Natural killer cell (primary cell): ENCODE results near the gene ARHGAP12. TPM values are rescaled to one million over a fixed set of nuclear protein-coding genes. Genes with fewer than 3 reads are reported as not detected.

Source experiments
- ATAC-seq, 3 donors: fragments of 150-1000 bp in 2 of 3; fragments of 200-7000 bp in 1 of 3; cut with Tn5 transposase; 1 replicate in 1 of 3; 2 replicates in 2 of 3; pipeline ENCODE4 v1.10.0; 2021; ENCODE audit warnings: mild to moderate bottlenecking in 2 of 3, moderate library complexity in 2 of 3
- DNase-seq, 2 donors: peaks; one replicate each; pipeline versions ENCODE4 v3.0.0 to v3.0.0-alpha.2; 2013 to 2021; ENCODE audit warnings: mixed read lengths in 1 of 2
- H3K27ac ChIP-seq: one replicate; pipeline ENCODE4 v1.5.1; 2013; ENCODE audit warnings: mild to moderate bottlenecking, low read length
- H3K27me3 ChIP-seq: one replicate; pipeline ENCODE4 v1.6.1; 2013; ENCODE audit warnings: low read length; ENCODE audit not compliant: control insufficient read depth, insufficient read depth
- H3K36me3 ChIP-seq: one replicate; pipeline ENCODE4 v1.6.1; 2013; ENCODE audit warnings: low read length; ENCODE audit not compliant: control insufficient read depth, insufficient read depth
- H3K4me1 ChIP-seq: one replicate; pipeline ENCODE4 v1.6.1; 2013; ENCODE audit warnings: low read length; ENCODE audit not compliant: control insufficient read depth, insufficient read depth
- H3K4me3 ChIP-seq: one replicate; pipeline ENCODE4 v1.5.1; 2013; ENCODE audit warnings: low read length
- H3K9me3 ChIP-seq: one replicate; pipeline ENCODE4 v1.6.1; 2013; ENCODE audit warnings: low read length; ENCODE audit not compliant: control insufficient read depth, insufficient read depth
- H3K27ac Mint-ChIP-seq, 2 donors: one replicate each; pipeline ENCODE4 v1.8.0; 2022; ENCODE audit warnings: mild to moderate bottlenecking in 2 of 2, mixed read lengths in 2 of 2, moderate library complexity in 1 of 2
- H3K27me3 Mint-ChIP-seq, 2 donors: one replicate each; pipeline ENCODE4 v1.8.0; 2022; ENCODE audit warnings: low read depth in 2 of 2, mixed read lengths in 2 of 2
- H3K36me3 Mint-ChIP-seq: one replicate; pipeline ENCODE4 v1.8.0; 2022; ENCODE audit warnings: mixed read lengths
- H3K4me1 Mint-ChIP-seq, 2 donors: one replicate each; pipeline ENCODE4 v1.8.0; 2022; ENCODE audit warnings: mixed read lengths in 2 of 2
- H3K4me3 Mint-ChIP-seq: one replicate; pipeline ENCODE4 v1.8.0; 2022; ENCODE audit warnings: mild to moderate bottlenecking, moderate library complexity, mixed read lengths
- H3K9me3 Mint-ChIP-seq, 2 donors: one replicate each; pipeline ENCODE4 v1.8.0; 2022; ENCODE audit warnings: mixed read lengths in 2 of 2
- WGBS: methylation state at CpG from one replicate; pipeline ENCODE4 v1.1.7; 2013; ENCODE audit warnings: missing lambda C conversion rate; ENCODE audit not compliant: insufficient coverage; 5-methylcytosine and 5-hydroxymethylcytosine counted together
- intact Hi-C: fragments of 100-400 bp; cut with micrococcal nuclease; formaldehyde crosslinking; loops from one replicate; pipeline ENCODE4 v1.14.2; 2022
- total RNA-seq, 4 donors: library from RNA; stranded (reverse); fragments of 120-200 nt in 1 of 4; gene quantifications; one replicate each; pipeline versions ENCODE4 v1.2.3 to v1.2.4, GENCODE V29; 2013 to 2022
- TF ChIP-seq, protein P1 (sequence below): fragments of 200-600 bp; IDR thresholded peaks from one replicate; pipeline ENCODE4 v1.8.0; 2022; ENCODE audit warnings: antibody characterized with exemption

Gene ARHGAP12
- total RNA-seq, 3 donors from 2014 or later (not counting 1 experiment from before 2014, with no cell fraction given) = 35.1 to 40.2 (median 40.2) TPM

GRCh38 chr10:31918671-31919409, 9.8 kb downstream of the ARHGAP12 start:
- H3K27me3 ChIP-seq = no peaks in the 10 kb centered on the region
- no peaks in the 10 kb centered on the region for H3K27me3 Mint-ChIP-seq
- H3K4me1 ChIP-seq = peaks cover 18% of the 10 kb centered on the region
- H3K27ac Mint-ChIP-seq = peak overlapping the region in 1 of 2 donors; percentile 16
- WGBS = 57% methylated on average over 1 of the region's 2 CpGs
- TF ChIP-seq, protein P1, sequence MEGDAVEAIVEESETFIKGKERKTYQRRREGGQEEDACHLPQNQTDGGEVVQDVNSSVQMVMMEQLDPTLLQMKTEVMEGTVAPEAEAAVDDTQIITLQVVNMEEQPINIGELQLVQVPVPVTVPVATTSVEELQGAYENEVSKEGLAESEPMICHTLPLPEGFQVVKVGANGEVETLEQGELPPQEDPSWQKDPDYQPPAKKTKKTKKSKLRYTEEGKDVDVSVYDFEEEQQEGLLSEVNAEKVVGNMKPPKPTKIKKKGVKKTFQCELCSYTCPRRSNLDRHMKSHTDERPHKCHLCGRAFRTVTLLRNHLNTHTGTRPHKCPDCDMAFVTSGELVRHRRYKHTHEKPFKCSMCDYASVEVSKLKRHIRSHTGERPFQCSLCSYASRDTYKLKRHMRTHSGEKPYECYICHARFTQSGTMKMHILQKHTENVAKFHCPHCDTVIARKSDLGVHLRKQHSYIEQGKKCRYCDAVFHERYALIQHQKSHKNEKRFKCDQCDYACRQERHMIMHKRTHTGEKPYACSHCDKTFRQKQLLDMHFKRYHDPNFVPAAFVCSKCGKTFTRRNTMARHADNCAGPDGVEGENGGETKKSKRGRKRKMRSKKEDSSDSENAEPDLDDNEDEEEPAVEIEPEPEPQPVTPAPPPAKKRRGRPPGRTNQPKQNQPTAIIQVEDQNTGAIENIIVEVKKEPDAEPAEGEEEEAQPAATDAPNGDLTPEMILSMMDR = no peak
- H3K27ac ChIP-seq = no peak overlapping the region
- ATAC-seq = no peak
- no peaks in the 10 kb centered on the region for H3K9me3 Mint-ChIP-seq
- H3K36me3 Mint-ChIP-seq = no peaks in the 10 kb centered on the region
- no peaks in the 10 kb centered on the region for H3K36me3 ChIP-seq
- no peak overlapping the region for H3K4me3 ChIP-seq
- no peak for DNase-seq
- intact Hi-C loops = no loop called here
- no peaks in the 10 kb centered on the region for H3K9me3 ChIP-seq
- H3K4me3 Mint-ChIP-seq = no peak overlapping the region
- H3K4me1 Mint-ChIP-seq = peaks cover 44 to 47% of the 10 kb centered on the region in 2 donors

DNA sequence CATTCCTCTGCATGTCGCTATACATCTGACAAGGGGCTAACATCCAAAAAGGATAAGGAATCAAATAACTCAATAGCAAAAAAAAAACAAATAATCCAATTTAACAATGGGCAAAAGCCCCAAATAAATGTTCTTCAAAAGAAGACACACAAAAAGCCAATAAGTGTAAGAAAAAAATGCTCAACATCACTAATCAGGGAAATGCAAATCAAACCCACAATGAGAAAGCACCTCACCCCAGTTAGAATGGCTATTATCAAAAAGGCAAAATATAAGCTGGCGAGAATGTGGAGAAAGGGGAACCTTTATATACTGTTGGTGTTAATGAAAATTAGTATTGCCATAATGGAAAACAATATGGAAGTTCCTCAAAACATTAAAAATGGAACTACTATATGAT, 14.3 kb downstream of the ARHGAP12 start:
- Histone ChIP-seq H3K9me3 (no peaks in the 10 kb centered on the region), H3K36me3 (no peaks in the 10 kb centered on the region), H3K4me1 (peaks cover 12% of the 10 kb centered on the region), H3K27ac (no peak overlapping the region), H3K4me3 (no peak overlapping the region), H3K27me3 (no peaks in the 10 kb centered on the region)
- Mint-ChIP-seq H3K4me1 (peaks cover 60 to 67% of the 10 kb centered on the region in 2 donors), H3K36me3 (no peaks in the 10 kb centered on the region), H3K4me3 (no peak overlapping the region), H3K27ac (no peak overlapping the region), H3K9me3 (no peaks in the 10 kb centered on the region), H3K27me3 (no peaks in the 10 kb centered on the region)
- WGBS = no CpG with 5 or more reads among the region's 2 CpGs
- no peak for DNase-seq
- ATAC-seq = no peak
- TF ChIP-seq, protein P1 = no peak
- intact Hi-C loops = no loop called here

GRCh38 chr10:31912898-31913850, 15.5 kb downstream of the ARHGAP12 start:
- Histone ChIP-seq H3K27ac (no peak overlapping the region), H3K27me3 (no peaks in the 10 kb centered on the region), H3K9me3 (no peaks in the 10 kb centered on the region), H3K4me3 (no peak overlapping the region), H3K4me1 (peaks cover 11% of the 10 kb centered on the region), H3K36me3 (peaks cover 5% of the 10 kb centered on the region)
- Mint-ChIP-seq H3K27me3 (no peaks in the 10 kb centered on the region), H3K4me1 (peaks cover 61 to 66% of the 10 kb centered on the region in 2 donors), H3K9me3 (no peaks in the 10 kb centered on the region), H3K4me3 (no peak overlapping the region), H3K27ac (no peak overlapping the region), H3K36me3 (no peaks in the 10 kb centered on the region)
- no peak for ATAC-seq
- intact Hi-C loops = no loop called here
- WGBS = 78% methylated on average over 10 of the region's 10 CpGs
- DNase-seq = no peak
- TF ChIP-seq, protein P1 = no peak
